Measurements from ENCODE around the gene CCL23.

DNA sequence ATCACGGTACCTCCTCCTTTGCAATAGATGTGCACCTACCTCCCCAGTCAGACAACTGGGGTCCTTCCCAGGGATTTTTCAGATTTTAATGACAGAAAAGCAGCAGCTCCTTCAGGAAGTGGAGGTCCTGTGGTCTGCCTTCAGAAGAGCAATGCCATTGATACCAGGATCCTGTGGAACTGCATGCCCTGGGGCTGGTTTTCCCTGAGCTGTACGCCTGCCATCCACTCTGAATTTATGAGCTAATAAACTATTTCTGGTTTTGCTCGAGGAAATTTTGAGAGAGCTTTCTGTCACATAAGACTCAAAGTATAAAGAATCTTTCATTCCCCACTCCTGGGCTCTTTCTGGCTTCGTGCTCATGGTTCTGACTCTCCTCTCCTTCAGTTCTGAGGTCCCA lies 10.0 kb upstream of the CCL23 start:
- TF ChIP-seq, protein P1, sequence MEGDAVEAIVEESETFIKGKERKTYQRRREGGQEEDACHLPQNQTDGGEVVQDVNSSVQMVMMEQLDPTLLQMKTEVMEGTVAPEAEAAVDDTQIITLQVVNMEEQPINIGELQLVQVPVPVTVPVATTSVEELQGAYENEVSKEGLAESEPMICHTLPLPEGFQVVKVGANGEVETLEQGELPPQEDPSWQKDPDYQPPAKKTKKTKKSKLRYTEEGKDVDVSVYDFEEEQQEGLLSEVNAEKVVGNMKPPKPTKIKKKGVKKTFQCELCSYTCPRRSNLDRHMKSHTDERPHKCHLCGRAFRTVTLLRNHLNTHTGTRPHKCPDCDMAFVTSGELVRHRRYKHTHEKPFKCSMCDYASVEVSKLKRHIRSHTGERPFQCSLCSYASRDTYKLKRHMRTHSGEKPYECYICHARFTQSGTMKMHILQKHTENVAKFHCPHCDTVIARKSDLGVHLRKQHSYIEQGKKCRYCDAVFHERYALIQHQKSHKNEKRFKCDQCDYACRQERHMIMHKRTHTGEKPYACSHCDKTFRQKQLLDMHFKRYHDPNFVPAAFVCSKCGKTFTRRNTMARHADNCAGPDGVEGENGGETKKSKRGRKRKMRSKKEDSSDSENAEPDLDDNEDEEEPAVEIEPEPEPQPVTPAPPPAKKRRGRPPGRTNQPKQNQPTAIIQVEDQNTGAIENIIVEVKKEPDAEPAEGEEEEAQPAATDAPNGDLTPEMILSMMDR (IDR thresholded peaks at IDR 0.05; ENCODE audit: insufficient read depth, low read length, poor library complexity, severe bottlenecking) = no peak
- TF ChIP-seq EZH2phosphoT487 (conservative IDR thresholded peaks at IDR 0.05; ENCODE audit: low read length) = no peak
